GM12878 (cell line): ENCODE data around the gene GNAT3.

ENCODE experiments used
- CHD1 ChIP-seq: IDR thresholded peaks from 2 replicates; pipeline ENCODE4 v1.6.1; 2012; ENCODE audit warnings: low read depth, low read length, improper control_type of control experiment
- CHD4 ChIP-seq: fragments of 200-600 bp; sonication (generic); IDR thresholded peaks from 2 replicates; pipeline ENCODE4 v1.6.1; 2016; ENCODE audit warnings: mild to moderate bottlenecking
- JUND ChIP-seq: IDR thresholded peaks from 2 replicates; pipeline ENCODE4 v1.6.1; 2012; ENCODE audit warnings: low read depth, mild to moderate bottlenecking, low read length, improper control_type of control experiment, moderate library complexity
- ZNF24 ChIP-seq: fragments of 450-650 bp; IDR thresholded peaks from 2 replicates; pipeline ENCODE4 v1.6.1; 2017; ENCODE audit warnings: antibody characterized with exemption, mild to moderate bottlenecking

- TF ChIP-seq JUND (no peak), CHD1 (no peak), CHD4 (no peak), ZNF24 (no peak)
Observed at GRCh38 chr7:80488406-80488805, 23.5 kb downstream of the GNAT3 start.
